CD14-positive monocyte (primary cell): ENCODE measurements around the gene CDC37. TPM values are rescaled to one million over a fixed set of nuclear protein-coding genes. Genes with fewer than 3 reads are reported as not detected.

Experiments used
- DNase-seq, 3 donors: peaks; one replicate each; pipeline ENCODE4 v3.0.0-alpha.2; 2011 to 2022
- H2AFZ ChIP-seq: 2 replicates; pipeline ENCODE4 v1.6.0; 2012; ENCODE audit warnings: mild to moderate bottlenecking, low read depth, low read length, inconsistent platforms; ENCODE audit not compliant: insufficient read depth, poor library complexity, severe bottlenecking
- H3K27ac ChIP-seq, 2 donors: 1 replicate in 1 of 2; 2 replicates in 1 of 2; pipeline ENCODE4 v1.5.1; 2012 to 2013; ENCODE audit warnings: low read length in 2 of 2, control low read depth in 1 of 2, inconsistent platforms in 1 of 2, low read depth in 1 of 2, mild to moderate bottlenecking in 1 of 2
- H3K27me3 ChIP-seq, 2 donors: one replicate each; pipeline versions ENCODE4 v1.6.0 to v1.6.1; 2011 to 2013; ENCODE audit warnings: low read length in 2 of 2; ENCODE audit not compliant: control insufficient read depth in 2 of 2, insufficient read depth in 2 of 2
- H3K36me3 ChIP-seq, 2 donors: replicated peaks in 1 of 2; 1 replicate in 1 of 2; 2 replicates in 1 of 2; pipeline versions ENCODE4 v1.5.1 to v1.6.1; 2012 to 2013; ENCODE audit warnings: low read length in 2 of 2, control low read depth in 1 of 2, inconsistent platforms in 1 of 2, mild to moderate bottlenecking in 1 of 2; ENCODE audit not compliant: insufficient read depth in 2 of 2, control insufficient read depth in 1 of 2
- H3K4me1 ChIP-seq, 2 donors: 1 replicate in 1 of 2; 2 replicates in 1 of 2; pipeline versions ENCODE4 v1.5.1 to v1.6.1; 2012 to 2013; ENCODE audit warnings: low read length in 2 of 2, control low read depth in 1 of 2, inconsistent platforms in 1 of 2, mild to moderate bottlenecking in 1 of 2, moderate library complexity in 1 of 2; ENCODE audit not compliant: insufficient read depth in 2 of 2, control insufficient read depth in 1 of 2
- H3K4me2 ChIP-seq: replicated peaks from 2 replicates; pipeline ENCODE3; 2012; ENCODE audit warnings: low read length, moderate library complexity, mild to moderate bottlenecking; ENCODE audit not compliant: poor library complexity, severe bottlenecking; ENCODE audit errors: extremely low read depth
- H3K4me3 ChIP-seq, 3 experiments: fragments of 200-600 bp in 1 of 3; sonication (generic) in 1 of 3; replicated peaks in 1 of 3; 1 replicate in 2 of 3; 2 replicates in 1 of 3; pipeline ENCODE4 v1.5.1; 2011 to 2013; ENCODE audit warnings: low read length in 3 of 3, mild to moderate bottlenecking in 3 of 3, control low read depth in 2 of 3, low read depth in 2 of 3, inconsistent platforms in 1 of 3, moderate library complexity in 1 of 3
- H3K79me2 ChIP-seq: 2 replicates; pipeline ENCODE4 v1.6.0; 2012; ENCODE audit warnings: mild to moderate bottlenecking, control low read depth, inconsistent platforms, low read length, moderate library complexity; ENCODE audit not compliant: insufficient read depth
- H3K9ac ChIP-seq: 2 replicates; pipeline ENCODE4 v1.6.0; 2017; ENCODE audit warnings: low read length, mild to moderate bottlenecking; ENCODE audit not compliant: insufficient read depth, poor library complexity, severe bottlenecking
- H3K9me3 ChIP-seq, 2 donors: replicated peaks in 1 of 2; 1 replicate in 1 of 2; 2 replicates in 1 of 2; pipeline versions ENCODE4 v1.5.1 to v1.6.1; 2012 to 2013; ENCODE audit warnings: low read length in 2 of 2, control low read depth in 1 of 2; ENCODE audit not compliant: control insufficient read depth in 1 of 2, insufficient read depth in 1 of 2
- H4K20me1 ChIP-seq: 2 replicates; pipeline ENCODE4 v1.6.0; 2012; ENCODE audit warnings: mild to moderate bottlenecking, low read length, control low read depth, moderate library complexity; ENCODE audit not compliant: insufficient read depth
- H3K27ac Mint-ChIP-seq, 7 donors: one replicate each; pipeline ENCODE4 v1.8.0; 2020; ENCODE audit warnings: mild to moderate bottlenecking in 7 of 7, mixed read lengths in 7 of 7, moderate library complexity in 6 of 7, inconsistent platforms in 2 of 7
- H3K27me3 Mint-ChIP-seq, 3 donors: one replicate each; pipeline ENCODE4 v1.8.0; 2021 to 2022; ENCODE audit warnings: low read depth in 3 of 3, mild to moderate bottlenecking in 3 of 3, mixed read lengths in 3 of 3, moderate library complexity in 3 of 3, inconsistent platforms in 1 of 3
- H3K36me3 Mint-ChIP-seq, 2 donors: one replicate each; pipeline ENCODE4 v1.8.0; 2020; ENCODE audit warnings: mixed read lengths in 2 of 2, inconsistent platforms in 1 of 2, mild to moderate bottlenecking in 1 of 2
- H3K4me1 Mint-ChIP-seq: one replicate; pipeline ENCODE4 v1.8.0; 2020; ENCODE audit warnings: mild to moderate bottlenecking, mixed read lengths
- H3K4me3 Mint-ChIP-seq, 2 donors: one replicate each; pipeline ENCODE4 v1.8.0; 2020; ENCODE audit warnings: mild to moderate bottlenecking in 2 of 2, mixed read lengths in 2 of 2, moderate library complexity in 1 of 2
- H3K9me3 Mint-ChIP-seq, 7 donors: one replicate each; pipeline ENCODE4 v1.8.0; 2020 to 2022; ENCODE audit warnings: mixed read lengths in 7 of 7, mild to moderate bottlenecking in 6 of 7, moderate library complexity in 6 of 7, inconsistent platforms in 2 of 7
- CTCF ChIP-seq: fragments of 200-600 bp; IDR thresholded peaks from one replicate; pipeline ENCODE4 v1.8.0; 2022; ENCODE audit warnings: antibody characterized with exemption, mild to moderate bottlenecking
- WGBS: methylation state at CpG from one replicate; pipeline ENCODE4 v1.1.5; 2013; ENCODE audit warnings: missing lambda C conversion rate; ENCODE audit not compliant: insufficient coverage; 5-methylcytosine and 5-hydroxymethylcytosine counted together
- intact Hi-C, 2 donors: fragments of 100-400 bp; cut with micrococcal nuclease; formaldehyde crosslinking; loops; one replicate each; pipeline versions ENCODE4 v1.15.0 to v1.15.1; 2023
- polyA plus RNA-seq, 3 donors: library from polyadenylated mRNA; depleted of rRNA in 1 of 3; unstranded in 2 of 3; stranded (reverse) in 1 of 3; fragments of 300-500 nt in 2 of 3; fragments of >200 nt in 1 of 3; fragmentation: Illumina TruSeq in 2 of 3; gene quantifications; 1 replicate in 2 of 3; 2 replicates in 1 of 3; pipeline ENCODE4 v1.2.3, GENCODE V29; 2012 to 2021

Gene CDC37
- polyA plus RNA-seq, 3 donors: 49.3 to 575 (median 54.9) TPM

- WGBS: 23% methylated on average over 16 of the region's 17 CpGs
- H3K27ac Mint-ChIP-seq: peak overlapping the region; percentile 43 to 90 (median 72)
- peaks cover 54 to 85% (median 66%) of the 10 kb centered on the region in 3 donors for H3K27me3 Mint-ChIP-seq
- peak overlapping the region; percentile 57 to 85 for H3K4me3 Mint-ChIP-seq
- H3K36me3 ChIP-seq: no peaks in the 10 kb centered on the region
- H3K36me3 Mint-ChIP-seq: peaks cover 21 to 28% of the 10 kb centered on the region in 2 donors
- H3K4me1 Mint-ChIP-seq: peaks cover 78% of the 10 kb centered on the region
- peak in 1 of 3 donors; percentile 88 for DNase-seq
- peak; percentile 32 for TF ChIP-seq CTCF
- H3K27ac ChIP-seq: no peak overlapping the region
- H3K4me1 ChIP-seq: peaks cover 82 to 97% of the 10 kb centered on the region in 2 donors
- H3K9me3 Mint-ChIP-seq: peaks cover 0 to 36% (median 27%) of the 10 kb centered on the region in 7 donors
- peak overlapping the region in 1 of 3 experiments; percentile 51 for H3K4me3 ChIP-seq
- H3K4me2 ChIP-seq: peak overlapping the region; percentile 45
- intact Hi-C loops: loop anchor here (2.0 to 10.0 kb wide), 2 partner anchors 17 to 1143 kb away; no protein-coding TSS in a partner anchor
- no peak overlapping the region for H2AFZ ChIP-seq
- H3K79me2 ChIP-seq: no peaks in the 10 kb centered on the region
- no peak overlapping the region for H3K9ac ChIP-seq
- no peaks in the 10 kb centered on the region for H4K20me1 ChIP-seq
- peaks cover 2 to 8% of the 10 kb centered on the region in 2 donors for H3K9me3 ChIP-seq
- H3K27me3 ChIP-seq: peaks cover 41 to 59% of the 10 kb centered on the region in 2 donors
Measured at GRCh38 chr19:10421240-10422045, 18.1 kb upstream of the CDC37 start.

- peaks cover 59 to 89% (median 71%) of the 10 kb centered on the region in 3 donors for H3K27me3 Mint-ChIP-seq
- peak within 1 kb of the TSS; percentile 14 to 90 (median 84) for H3K27ac Mint-ChIP-seq
- peaks cover 0 to 36% (median 27%) of the 10 kb centered on the region in 7 donors for H3K9me3 Mint-ChIP-seq
- Histone ChIP-seq H3K79me2 (no peaks in the 10 kb centered on the region), H3K27ac (peak within 1 kb of the TSS in 1 of 2 donors; percentile 3), H2AFZ (peak within 1 kb of the TSS; percentile 19), H3K9ac (no peak within 1 kb of the TSS), H3K4me1 (peaks cover 82 to 97% of the 10 kb centered on the region in 2 donors), H3K36me3 (no peaks in the 10 kb centered on the region), H4K20me1 (no peaks in the 10 kb centered on the region), H3K4me2 (peak within 1 kb of the TSS; percentile 45), H3K9me3 (peaks cover 2 to 8% of the 10 kb centered on the region in 2 donors), H3K4me3 (peak within 1 kb of the TSS in 1 of 3 experiments; percentile 51), H3K27me3 (peaks cover 41 to 66% of the 10 kb centered on the region in 2 donors)
- peak; percentile 74 for TF ChIP-seq CTCF
- peak within 1 kb of the TSS; percentile 64 to 96 for H3K4me3 Mint-ChIP-seq
- DNase-seq: peak in 1 of 3 donors; percentile 52
- WGBS: 2% methylated on average over 100 of the region's 104 CpGs
- peaks cover 21 to 33% of the 10 kb centered on the region in 2 donors for H3K36me3 Mint-ChIP-seq
- H3K4me1 Mint-ChIP-seq: peaks cover 78% of the 10 kb centered on the region
- intact Hi-C loops: loop anchor here (2.0 to 10.0 kb wide), 2 partner anchors 16 to 1144 kb away; no protein-coding TSS in a partner anchor
Measured at GRCh38 chr19:10420444-10421239, 17.3 kb upstream of the CDC37 start, which contains the start of gene PDE4A. PDE4A (plus strand) TSS chr19:10420538; CDS start chr19:10420765, 227 bp downstream.
